C4-2B (cell line): Measurements from ENCODE around the gene B4GALT4.

Experiments used
- ZFX ChIP-seq: fragments of 450-650 bp; IDR thresholded peaks from 2 replicates; pipeline ENCODE4 v1.6.1; 2017
- TF ChIP-seq, protein P1 (sequence below): fragments of 450-650 bp; conservative IDR thresholded peaks from 2 replicates; pipeline ENCODE4 v1.5.1; 2017; ENCODE audit warnings: mild to moderate bottlenecking

DNA sequence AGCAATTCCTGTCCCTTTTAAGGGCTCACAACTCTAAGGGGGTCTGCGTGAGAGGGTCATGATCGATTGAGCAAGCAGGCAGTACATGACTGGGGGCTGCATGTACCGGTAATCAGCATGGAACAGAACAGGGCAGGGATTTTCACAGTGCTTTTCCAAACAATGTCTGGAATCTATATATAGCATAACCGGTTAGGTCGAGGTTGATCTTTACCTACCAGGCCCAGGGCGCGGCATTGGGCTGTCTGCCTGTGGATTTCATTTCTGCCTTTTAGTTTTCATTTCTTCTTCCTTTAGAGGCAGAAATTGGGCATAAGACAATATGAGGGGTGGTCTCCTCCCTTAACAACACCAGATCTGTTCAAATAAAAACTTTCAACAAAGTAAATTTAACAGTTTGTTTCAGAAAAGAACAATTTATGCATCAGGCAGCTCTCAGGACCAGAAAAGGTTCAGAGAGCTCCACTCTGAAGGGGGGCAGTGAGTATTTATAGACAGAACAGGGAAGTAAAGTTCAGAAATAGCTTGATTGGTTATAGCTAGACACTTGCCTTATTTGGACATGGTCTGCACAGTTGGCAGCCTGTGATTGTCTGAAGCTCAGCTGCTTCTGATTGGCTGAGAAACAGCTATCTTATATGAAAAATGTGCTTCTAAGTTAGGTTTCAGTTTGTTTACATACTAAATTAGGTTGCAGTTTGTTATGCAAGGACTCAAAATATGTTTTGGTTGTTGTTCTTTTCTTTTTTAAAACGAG is 17.2 kb upstream of the B4GALT4 start:
- TF ChIP-seq, protein P1, sequence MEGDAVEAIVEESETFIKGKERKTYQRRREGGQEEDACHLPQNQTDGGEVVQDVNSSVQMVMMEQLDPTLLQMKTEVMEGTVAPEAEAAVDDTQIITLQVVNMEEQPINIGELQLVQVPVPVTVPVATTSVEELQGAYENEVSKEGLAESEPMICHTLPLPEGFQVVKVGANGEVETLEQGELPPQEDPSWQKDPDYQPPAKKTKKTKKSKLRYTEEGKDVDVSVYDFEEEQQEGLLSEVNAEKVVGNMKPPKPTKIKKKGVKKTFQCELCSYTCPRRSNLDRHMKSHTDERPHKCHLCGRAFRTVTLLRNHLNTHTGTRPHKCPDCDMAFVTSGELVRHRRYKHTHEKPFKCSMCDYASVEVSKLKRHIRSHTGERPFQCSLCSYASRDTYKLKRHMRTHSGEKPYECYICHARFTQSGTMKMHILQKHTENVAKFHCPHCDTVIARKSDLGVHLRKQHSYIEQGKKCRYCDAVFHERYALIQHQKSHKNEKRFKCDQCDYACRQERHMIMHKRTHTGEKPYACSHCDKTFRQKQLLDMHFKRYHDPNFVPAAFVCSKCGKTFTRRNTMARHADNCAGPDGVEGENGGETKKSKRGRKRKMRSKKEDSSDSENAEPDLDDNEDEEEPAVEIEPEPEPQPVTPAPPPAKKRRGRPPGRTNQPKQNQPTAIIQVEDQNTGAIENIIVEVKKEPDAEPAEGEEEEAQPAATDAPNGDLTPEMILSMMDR, result no peak
- TF ChIP-seq ZFX, result no peak
